Esophagus (tissue), 2 donors: Measurements from ENCODE around the gene AIG1. TPM values are rescaled to one million over a fixed set of nuclear protein-coding genes. Genes with fewer than 3 reads are reported as not detected.
"Not testable (repeated sequence)": the region's sequence is repeated elsewhere in the genome, so short reads cannot be mapped to it uniquely, and the experiment has no call there.

Experiments used
- H3K27ac ChIP-seq, 2 donors: one replicate each; pipeline ENCODE4 v1.5.1; 2013; ENCODE audit warnings: low read depth in 2 of 2, mild to moderate bottlenecking in 2 of 2, inconsistent platforms in 1 of 2, low read length in 1 of 2, moderate library complexity in 1 of 2
- H3K27me3 ChIP-seq, 2 donors: one replicate each; pipeline ENCODE4 v1.6.1; 2013; ENCODE audit warnings: low read length in 2 of 2, control low read depth in 1 of 2, mild to moderate bottlenecking in 1 of 2; ENCODE audit not compliant: insufficient read depth in 2 of 2, control insufficient read depth in 1 of 2
- H3K36me3 ChIP-seq, 2 donors: one replicate each; pipeline ENCODE4 v1.6.1; 2013; ENCODE audit warnings: low read length in 1 of 2; ENCODE audit not compliant: control insufficient read depth in 2 of 2, insufficient read depth in 2 of 2
- H3K4me1 ChIP-seq, 2 donors: one replicate each; pipeline ENCODE4 v1.6.1; 2013; ENCODE audit warnings: low read length in 1 of 2; ENCODE audit not compliant: control insufficient read depth in 2 of 2, insufficient read depth in 2 of 2
- H3K4me3 ChIP-seq, 2 donors: one replicate each; pipeline ENCODE4 v1.5.1; 2013; ENCODE audit warnings: low read length in 2 of 2, mild to moderate bottlenecking in 2 of 2, low read depth in 1 of 2, moderate library complexity in 1 of 2
- H3K9me3 ChIP-seq, 2 donors: one replicate each; pipeline ENCODE4 v1.6.1; 2013; ENCODE audit warnings: mild to moderate bottlenecking in 2 of 2, low read depth in 1 of 2, low read length in 1 of 2, moderate library complexity in 1 of 2; ENCODE audit not compliant: control insufficient read depth in 2 of 2, insufficient read depth in 1 of 2
- WGBS, 2 donors: extraction: QIAGEN DNeasy Blood & Tissue Kit; methylation state at CpG; one replicate each; pipeline ENCODE4 v1.1.7; 2013; 5-methylcytosine and 5-hydroxymethylcytosine counted together
- polyA plus RNA-seq, 2 donors: library from polyadenylated mRNA; stranded (reverse); fragments of 200-250 nt; gene quantifications; one replicate each; pipeline ENCODE4 v1.2.3, GENCODE V29; 2013
- donor health status: healthy with polysubstance abuse.
- donor health status: Bipolar disorder and iron deficiency.

AIG1 gene
- polyA plus RNA-seq, 2 donors, result 28.5 to 44.6 TPM

GRCh38 chr6:143026696-143027449 lies 33.8 kb upstream of the AIG1 start:
- Histone ChIP-seq H3K9me3 (no peaks in the 10 kb centered on the region), H3K4me1 (no peaks in the 10 kb centered on the region)
- 58 to 61% methylated on average over 5 of the region's 5 CpGs for whole genome bisulfite sequencing, 2 donors

GRCh38 chr6:143034689-143035334 lies 25.9 kb upstream of the AIG1 start:
- Histone ChIP-seq H3K9me3 (no peaks in the 10 kb centered on the region), H3K36me3 (no peaks in the 10 kb centered on the region), H3K27ac (no peak overlapping the region), H3K4me1 (no peaks in the 10 kb centered on the region), H3K4me3 (no peak overlapping the region), H3K27me3 (no peaks in the 10 kb centered on the region)
- 69 to 70% methylated on average over 9 of the region's 9 CpGs for WGBS, 2 donors

More at GRCh38 chr6:143026696-143027449, 33.8 kb upstream of the AIG1 start:
- Histone ChIP-seq H3K27me3 (no peaks in the 10 kb centered on the region), H3K27ac (no peak overlapping the region), H3K4me3 (no peak overlapping the region), H3K36me3 (no peaks in the 10 kb centered on the region)

- 37 to 45% methylated on average over 2 of the region's 2 CpGs for WGBS, 2 donors
Measured at GRCh38 chr6:143037470-143037869, 23.2 kb upstream of the AIG1 start.

GRCh38 chr6:143038833-143039232 lies 21.9 kb upstream of the AIG1 start:
- Histone ChIP-seq H3K36me3 (no peaks in the 10 kb centered on the region), H3K27me3 (no peaks in the 10 kb centered on the region), H3K4me1 (no peaks in the 10 kb centered on the region), H3K4me3 (no peak overlapping the region), H3K9me3 (no peaks in the 10 kb centered on the region), H3K27ac (no peak overlapping the region)

More at GRCh38 chr6:143037470-143037869, 23.2 kb upstream of the AIG1 start:
- Histone ChIP-seq H3K36me3 (no peaks in the 10 kb centered on the region), H3K27me3 (no peaks in the 10 kb centered on the region), H3K9me3 (no peaks in the 10 kb centered on the region), H3K27ac (no peak overlapping the region), H3K4me3 (no peak overlapping the region), H3K4me1 (no peaks in the 10 kb centered on the region)

- H3K36me3 ChIP-seq, result no peaks in the 10 kb centered on the region
- no peak overlapping the region for H3K27ac ChIP-seq
- WGBS, 2 donors, result 71 to 73% methylated on average over 4 of the region's 4 CpGs
- no peaks in the 10 kb centered on the region for H3K4me1 ChIP-seq
- H3K27me3 ChIP-seq, result no peaks in the 10 kb centered on the region
- H3K4me3 ChIP-seq, result no peak overlapping the region
- H3K9me3 ChIP-seq, result peaks cover 0 to 2% of the 10 kb centered on the region in 2 donors
Measured at GRCh38 chr6:143039548-143039947, 21.1 kb upstream of the AIG1 start.

- Histone ChIP-seq H3K9me3 (peaks cover 2% of the 10 kb centered on the region in 2 donors), H3K27me3 (no peaks in the 10 kb centered on the region), H3K4me3 (no peak overlapping the region), H3K4me1 (no peaks in the 10 kb centered on the region), H3K27ac (no peak overlapping the region), H3K36me3 (no peaks in the 10 kb centered on the region)
- 80 to 81% methylated on average over 2 of the region's 2 CpGs for WGBS, 2 donors
Measured at GRCh38 chr6:143040018-143040417, 20.7 kb upstream of the AIG1 start.

- not testable (repeated sequence) for H3K27ac ChIP-seq, H3K9me3 ChIP-seq, H3K4me3 ChIP-seq, H3K4me1 ChIP-seq, H3K36me3 ChIP-seq, H3K27me3 ChIP-seq
- WGBS, 2 donors, result 96 to 98% methylated on average over 4 of the region's 4 CpGs
Measured at GRCh38 chr6:143044345-143044744, 16.3 kb upstream of the AIG1 start.

- Histone ChIP-seq H3K27me3 (no peaks in the 10 kb centered on the region), H3K9me3 (peaks cover 3% of the 10 kb centered on the region in 2 donors), H3K4me1 (no peaks in the 10 kb centered on the region), H3K27ac (no peak overlapping the region), H3K36me3 (no peaks in the 10 kb centered on the region), H3K4me3 (no peak overlapping the region)
- 91 to 95% methylated on average over 10 of the region's 10 CpGs for WGBS, 2 donors
Measured at GRCh38 chr6:143049611-143050010, 11.1 kb upstream of the AIG1 start.

- Histone ChIP-seq H3K36me3 (no peaks in the 10 kb centered on the region), H3K4me1 (no peaks in the 10 kb centered on the region), H3K27ac (no peak overlapping the region), H3K9me3 (peaks cover 0 to 3% of the 10 kb centered on the region in 2 donors), H3K4me3 (no peak overlapping the region), H3K27me3 (no peaks in the 10 kb centered on the region)
- WGBS, 2 donors, result 92 to 95% methylated on average over 2 of the region's 2 CpGs
Measured at GRCh38 chr6:143050509-143050908, 10.2 kb upstream of the AIG1 start.

GRCh38 chr6:143052282-143052681 lies 8.4 kb upstream of the AIG1 start:
- Histone ChIP-seq H3K36me3 (no peaks in the 10 kb centered on the region), H3K27me3 (no peaks in the 10 kb centered on the region), H3K9me3 (peaks cover 0 to 3% of the 10 kb centered on the region in 2 donors), H3K4me1 (no peaks in the 10 kb centered on the region), H3K27ac (no peak overlapping the region), H3K4me3 (no peak overlapping the region)
- 71 to 80% methylated on average over 5 of the region's 5 CpGs for WGBS, 2 donors
